Heart right ventricle (tissue), 16 donors: ENCODE results near the gene SOCS2. TPM values are rescaled to one million over a fixed set of nuclear protein-coding genes. Genes with fewer than 3 reads are reported as not detected.
"Not testable (repeated sequence)": the region's sequence is repeated elsewhere in the genome, so short reads cannot be mapped to it uniquely, and the experiment has no call there.

Source experiments
- ATAC-seq, 8 donors: fragments of 200-7000 bp; cut with Tn5 transposase; one replicate each; pipeline ENCODE4 v1.9.1; 2020; ENCODE audit warnings: mild to moderate bottlenecking in 8 of 8, moderate library complexity in 8 of 8, moderate number of reproducible peaks in 1 of 8
- DNase-seq, 2 donors: peaks; one replicate each; pipeline ENCODE4 v3.0.0-alpha.2; 2020
- H3K27ac ChIP-seq, 10 donors: fragments of 200-600 bp; sonication (generic) in 2 of 10; one replicate each; pipeline versions ENCODE4 v1.5.0 to v1.8.0; 2020 to 2022; ENCODE audit warnings: mild to moderate bottlenecking in 3 of 10
- H3K27me3 ChIP-seq, 7 donors: fragments of 200-600 bp; one replicate each; pipeline ENCODE4 v1.8.0; 2021 to 2022; ENCODE audit warnings: mild to moderate bottlenecking in 2 of 7
- H3K36me3 ChIP-seq, 9 donors: fragments of 200-600 bp; sonication (generic) in 1 of 9; one replicate each; pipeline versions ENCODE4 v1.5.0 to v1.8.0; 2020 to 2022; ENCODE audit warnings: mild to moderate bottlenecking in 2 of 9
- H3K4me1 ChIP-seq, 9 donors: fragments of 200-600 bp; sonication (generic) in 1 of 9; one replicate each; pipeline versions ENCODE4 v1.5.0 to v1.8.0; 2020 to 2022; ENCODE audit warnings: mild to moderate bottlenecking in 4 of 9
- H3K4me3 ChIP-seq, 10 donors: fragments of 200-600 bp; sonication (generic) in 2 of 10; one replicate each; pipeline versions ENCODE4 v1.5.0 to v1.8.0; 2020 to 2022; ENCODE audit warnings: mild to moderate bottlenecking in 7 of 10, moderate library complexity in 2 of 10
- H3K9me3 ChIP-seq, 11 donors: fragments of 200-600 bp in 10 of 11; sonication (generic) in 2 of 11; one replicate each; pipeline versions ENCODE4 v1.5.0 to v1.8.0; 2013 to 2022; ENCODE audit warnings: mild to moderate bottlenecking in 2 of 11, control low read depth in 1 of 11, moderate library complexity in 1 of 11
- WGBS, 2 donors: extraction: QIAGEN DNeasy Blood & Tissue Kit; methylation state at CpG; one replicate each; pipeline ENCODE4 v1.1.7; 2013; ENCODE audit warnings: inconsistent platforms in 1 of 2; 5-methylcytosine and 5-hydroxymethylcytosine counted together
- intact Hi-C, 10 donors: fragments of 100-400 bp; cut with DNase I; formaldehyde crosslinking; loops; one replicate each; pipeline versions ENCODE4 v1.11.1 to v1.14.2; 2022
- polyA plus RNA-seq, 2 donors: library from polyadenylated mRNA; stranded (reverse); fragments of 200-250 nt; gene quantifications; one replicate each; pipeline ENCODE4 v1.2.3, GENCODE V29; 2013
- total RNA-seq, 10 donors: library from RNA; stranded (reverse); fragmentation: NEBNext Ultra II Directional in 3 of 10; extraction: Animal tissue kit (Norgen Biotek cat#: 25700) in 3 of 10; gene quantifications; one replicate each; pipeline versions ENCODE4 v1.2.1 to v1.2.4, GENCODE V29; 2021 to 2023
- TF ChIP-seq, protein P1 (sequence below), 9 donors: fragments of 200-600 bp; sonication (generic) in 2 of 9; IDR thresholded peaks; one replicate each; pipeline versions ENCODE4 v1.5.0 to v1.8.0; 2021 to 2022; ENCODE audit warnings: antibody characterized with exemption in 9 of 9, mild to moderate bottlenecking in 5 of 9, moderate library complexity in 1 of 9
- donor health status: Arrhythmogenic right ventricular cardiomyopathy.
- donor health status: ischemic (EF 13 %, LVEDD 7.1; RV severe dilation, severe dysfunction).
- donor health status: healthy with polysubstance abuse.
- donor health status: DM: no; HTN: yes; CAD: no.
- donor health status: DM: no; HTN: no; CAD: no.
- donor health status: ischemic (EF 25% LVEDD 6.9; RV normal size, moderate dysfunction).
- donor health status: ischemic (EF 25% LVEDD 5.7; RV mildly dilated, moderate dysfunction).
- donor health status: healthy.
- donor health status: DM: yes; HTN: yes; CAD: no.
- donor health status: Ischemic cardiomyopathy.
- donor health status: ischemic (EF 35%, LVEDD 5.7; RV mildly dilated, moderate dysfunction).
- donor health status: nonischemic (EF 11% LVEDD 7.7; RV severe dilation, severe dysfunction).
- donor health status: DM: yes; HTN: yes; CAD: no.
- donor health status: PGD.
- donor health status: ischemic (EF 29% LVEDD 5.4; RV normal size, mild dysfunction).
- donor health status: nonischemic (EF 23%, LVEDD 6.1; RV moderate dilation, normal function).

SOCS2 gene
- total and polyA plus RNA-seq, 12 donors: 8.6 to 35.1 (median 18.3) TPM

DNA sequence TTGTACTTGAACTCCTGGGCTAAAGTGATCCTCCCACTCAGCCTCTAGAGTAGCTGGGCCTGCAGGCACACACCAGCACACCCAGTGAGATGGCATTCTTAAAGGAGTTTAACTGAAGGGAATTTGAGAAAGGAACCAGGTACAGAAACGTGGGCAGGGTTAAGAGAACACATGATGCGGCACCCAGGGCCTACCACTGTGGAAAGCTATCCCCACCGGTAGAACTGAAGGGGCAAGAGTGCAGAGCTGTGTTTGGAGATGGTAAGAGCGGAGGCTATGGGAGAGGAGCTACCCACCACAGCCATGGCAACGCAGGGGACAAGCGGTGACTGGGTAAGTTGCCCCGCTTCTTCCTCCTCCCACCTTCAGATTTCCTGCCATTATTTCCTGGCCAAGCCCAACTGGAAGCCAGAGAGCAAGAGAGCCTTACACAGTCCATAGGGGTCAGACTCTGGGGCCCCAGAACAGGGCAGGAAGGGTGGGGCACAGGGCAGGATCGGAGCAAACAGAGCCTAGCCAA lies 46.5 kb downstream of the SOCS2 start:
- H3K27ac ChIP-seq: no peak overlapping the region
- intact Hi-C loops: loop anchor here in 2 of 10 donors (5.0 to 10.0 kb wide), 2 partner anchors 43 to 46 kb away; no protein-coding TSS in a partner anchor
- H3K27me3 ChIP-seq: no peaks in the 10 kb centered on the region
- H3K9me3 ChIP-seq: no peaks in the 10 kb centered on the region
- ATAC-seq: no peak
- H3K4me3 ChIP-seq: no peak overlapping the region
- TF ChIP-seq, protein P1, sequence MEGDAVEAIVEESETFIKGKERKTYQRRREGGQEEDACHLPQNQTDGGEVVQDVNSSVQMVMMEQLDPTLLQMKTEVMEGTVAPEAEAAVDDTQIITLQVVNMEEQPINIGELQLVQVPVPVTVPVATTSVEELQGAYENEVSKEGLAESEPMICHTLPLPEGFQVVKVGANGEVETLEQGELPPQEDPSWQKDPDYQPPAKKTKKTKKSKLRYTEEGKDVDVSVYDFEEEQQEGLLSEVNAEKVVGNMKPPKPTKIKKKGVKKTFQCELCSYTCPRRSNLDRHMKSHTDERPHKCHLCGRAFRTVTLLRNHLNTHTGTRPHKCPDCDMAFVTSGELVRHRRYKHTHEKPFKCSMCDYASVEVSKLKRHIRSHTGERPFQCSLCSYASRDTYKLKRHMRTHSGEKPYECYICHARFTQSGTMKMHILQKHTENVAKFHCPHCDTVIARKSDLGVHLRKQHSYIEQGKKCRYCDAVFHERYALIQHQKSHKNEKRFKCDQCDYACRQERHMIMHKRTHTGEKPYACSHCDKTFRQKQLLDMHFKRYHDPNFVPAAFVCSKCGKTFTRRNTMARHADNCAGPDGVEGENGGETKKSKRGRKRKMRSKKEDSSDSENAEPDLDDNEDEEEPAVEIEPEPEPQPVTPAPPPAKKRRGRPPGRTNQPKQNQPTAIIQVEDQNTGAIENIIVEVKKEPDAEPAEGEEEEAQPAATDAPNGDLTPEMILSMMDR (IDR thresholded peaks at IDR 0.05): no peak
- H3K4me1 ChIP-seq: peaks cover 0 to 14% (median 0%) of the 10 kb centered on the region in 9 donors
- DNase-seq: no peak
- 81 to 88% methylated on average over 8 of the region's 8 CpGs for WGBS, 2 donors
- H3K36me3 ChIP-seq: no peaks in the 10 kb centered on the region

DNA sequence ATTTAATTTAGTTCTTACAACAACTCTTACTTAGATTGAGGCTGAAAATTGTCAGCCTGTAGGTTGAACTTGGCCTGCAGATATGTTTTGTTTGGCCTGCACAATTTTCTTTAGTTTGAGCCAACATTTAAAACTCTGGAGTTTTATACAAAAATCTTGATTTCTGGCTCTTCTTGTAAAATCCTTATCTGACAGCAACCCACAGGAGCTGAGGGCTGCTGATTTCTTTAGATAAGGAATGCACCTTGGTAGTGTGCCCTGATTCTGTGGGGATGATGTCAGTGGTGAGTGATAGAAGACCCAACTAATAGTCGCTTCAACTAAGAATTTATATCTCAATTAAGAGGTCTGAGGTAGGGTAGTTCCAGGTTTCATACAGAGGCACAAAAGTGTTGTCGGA lies 49.5 kb downstream of the SOCS2 start:
- Histone ChIP-seq H3K36me3 (no peaks in the 10 kb centered on the region), H3K27me3 (no peaks in the 10 kb centered on the region), H3K9me3 (no peaks in the 10 kb centered on the region), H3K4me3 (no peak overlapping the region), H3K27ac (no peak overlapping the region), H3K4me1 (peaks cover 0 to 8% (median 0%) of the 10 kb centered on the region in 9 donors)
- intact Hi-C loops: no loop called here
- DNase-seq: no peak
- TF ChIP-seq, protein P1 (IDR thresholded peaks at IDR 0.05): no peak
- ATAC-seq: no peak
- 86 to 89% methylated on average over 2 of the region's 2 CpGs for WGBS, 2 donors

GRCh38 chr12:93622485-93622884 lies 50.0 kb downstream of the SOCS2 start:
- intact Hi-C loops: no loop called here
- no peak for DNase-seq

GRCh38 chr12:93624595-93625294 lies 52.3 kb downstream of the SOCS2 start:
- peaks cover 0 to 7% (median 0%) of the 10 kb centered on the region in 9 donors for H3K4me1 ChIP-seq
- WGBS, 2 donors: 63 to 68% methylated on average over 2 of the region's 2 CpGs
- H3K27ac ChIP-seq: peak overlapping the region in 1 of 10 donors; percentile 62
- no peaks in the 10 kb centered on the region for H3K27me3 ChIP-seq
- ATAC-seq: peak in 2 of 8 donors; percentile 39 to 77
- no peak for DNase-seq
- H3K36me3 ChIP-seq: no peaks in the 10 kb centered on the region
- peaks cover 0 to 9% (median 0%) of the 10 kb centered on the region in 11 donors for H3K9me3 ChIP-seq
- TF ChIP-seq, protein P1 (IDR thresholded peaks at IDR 0.05): no peak
- intact Hi-C loops: no loop called here
- no peak overlapping the region for H3K4me3 ChIP-seq

More at GRCh38 chr12:93622485-93622884, 50.0 kb downstream of the SOCS2 start:
- H3K27ac ChIP-seq: no peak overlapping the region
- WGBS, 2 donors: 61 to 76% methylated on average over 2 of the region's 2 CpGs
- H3K4me1 ChIP-seq: peaks cover 0 to 7% (median 0%) of the 10 kb centered on the region in 9 donors
- H3K27me3 ChIP-seq: no peaks in the 10 kb centered on the region
- no peaks in the 10 kb centered on the region for H3K36me3 ChIP-seq
- TF ChIP-seq, protein P1 (IDR thresholded peaks at IDR 0.05): no peak
- H3K9me3 ChIP-seq: no peaks in the 10 kb centered on the region
- no peak overlapping the region for H3K4me3 ChIP-seq
- no peak for ATAC-seq

GRCh38 chr12:93625295-93625645 lies 52.8 kb downstream of the SOCS2 start:
- intact Hi-C loops, H3K4me3 ChIP-seq, ATAC-seq, H3K9me3 ChIP-seq, H3K4me1 ChIP-seq, H3K27me3 ChIP-seq, H3K36me3 ChIP-seq, DNase-seq: not testable (repeated sequence)
- H3K27ac ChIP-seq: peak overlapping the region in 1 of 10 donors; percentile 37
- 91 to 93% methylated on average over 8 of the region's 8 CpGs for WGBS, 2 donors
